ENCODE results near the gene DLG2.
A peak's percentile ranks its signal among the peaks of the same experiment; 100 is the strongest.
"Not testable (repeated sequence)": the region's sequence is repeated elsewhere in the genome, so short reads cannot be mapped to it uniquely, and the experiment has no call there.

Gene DLG2

GRCh38 chr11:83635166-83635565, 1992.0 kb downstream of the DLG2 start:
- no peak for DNase-seq (ENCODE audit: low spot score)

GRCh38 chr11:83630211-83630610, 1996.9 kb downstream of the DLG2 start:
- DNase-seq (ENCODE audit: low spot score), result no peak

GRCh38 chr11:83629775-83630174, 1997.4 kb downstream of the DLG2 start:
- no peak for DNase-seq (ENCODE audit: low spot score)

- DNase-seq (ENCODE audit: low spot score), result no peak
Measured at GRCh38 chr11:83628622-83629355, 1998.4 kb downstream of the DLG2 start.

- no peak for DNase-seq (ENCODE audit: low spot score)
Measured at GRCh38 chr11:83625336-83625735, 2001.8 kb downstream of the DLG2 start.

GRCh38 chr11:83617671-83618070, 2009.5 kb downstream of the DLG2 start:
- no peak for DNase-seq (ENCODE audit: low spot score)

- no peak for DNase-seq (ENCODE audit: low spot score)
Measured at GRCh38 chr11:83613767-83614121, 2013.4 kb downstream of the DLG2 start.

- no peak for DNase-seq (ENCODE audit: low spot score)
Measured at GRCh38 chr11:83612891-83613766, 2014.0 kb downstream of the DLG2 start.

GRCh38 chr11:83611600-83611999, 2015.5 kb downstream of the DLG2 start:
- no peak for DNase-seq (ENCODE audit: low spot score)

- peak; percentile 51 for DNase-seq (ENCODE audit: low spot score)
Measured at GRCh38 chr11:83611031-83611430, 2016.1 kb downstream of the DLG2 start.

- DNase-seq (ENCODE audit: low spot score), result no peak
Measured at GRCh38 chr11:83609191-83609590, 2018.0 kb downstream of the DLG2 start.

GRCh38 chr11:83608571-83608970, 2018.6 kb downstream of the DLG2 start:
- DNase-seq (ENCODE audit: low spot score), result no peak

GRCh38 chr11:83601914-83602527, 2025.1 kb downstream of the DLG2 start:
- no peak for DNase-seq (ENCODE audit: low spot score)

GRCh38 chr11:83601201-83601913, 2025.8 kb downstream of the DLG2 start:
- no peak for DNase-seq (ENCODE audit: low spot score)

GRCh38 chr11:83600661-83601060, 2026.5 kb downstream of the DLG2 start:
- no peak for DNase-seq (ENCODE audit: low spot score)

- DNase-seq (ENCODE audit: low spot score), result no peak
Measured at GRCh38 chr11:83599066-83599465, 2028.1 kb downstream of the DLG2 start.

- not testable (repeated sequence) for DNase-seq (ENCODE audit: low spot score)
Measured at GRCh38 chr11:83587797-83588196, 2039.3 kb downstream of the DLG2 start.

GRCh38 chr11:83583757-83584366, 2043.3 kb downstream of the DLG2 start:
- DNase-seq (ENCODE audit: low spot score), result no peak

- peak; percentile 10 for DNase-seq (ENCODE audit: low spot score)
Measured at GRCh38 chr11:83574519-83574918, 2052.6 kb downstream of the DLG2 start.

GRCh38 chr11:83572581-83573496, 2054.3 kb downstream of the DLG2 start:
- DNase-seq (ENCODE audit: low spot score), result no peak

- DNase-seq (ENCODE audit: low spot score), result no peak
Measured at GRCh38 chr11:83571302-83571701, 2055.8 kb downstream of the DLG2 start.
